ENCODE data around the gene LCE2C. TPM values are rescaled to one million over a fixed set of nuclear protein-coding genes. Genes with fewer than 3 reads are reported as not detected.

The LCE2C gene
- total RNA-seq, result not detected in 2 replicates

GRCh38 chr1:152674983-152675382, at the start of gene LCE2C:
LCE2C (plus strand) TSS chr1:152675279; CDS start chr1:152676016, 737 bp downstream.

GRCh38 chr1:152663098-152663497, 12.0 kb upstream of the LCE2C start, which contains the start of gene LCE2D:
LCE2D (plus strand) TSS chr1:152663380; CDS start chr1:152664106, 726 bp downstream.

DNA sequence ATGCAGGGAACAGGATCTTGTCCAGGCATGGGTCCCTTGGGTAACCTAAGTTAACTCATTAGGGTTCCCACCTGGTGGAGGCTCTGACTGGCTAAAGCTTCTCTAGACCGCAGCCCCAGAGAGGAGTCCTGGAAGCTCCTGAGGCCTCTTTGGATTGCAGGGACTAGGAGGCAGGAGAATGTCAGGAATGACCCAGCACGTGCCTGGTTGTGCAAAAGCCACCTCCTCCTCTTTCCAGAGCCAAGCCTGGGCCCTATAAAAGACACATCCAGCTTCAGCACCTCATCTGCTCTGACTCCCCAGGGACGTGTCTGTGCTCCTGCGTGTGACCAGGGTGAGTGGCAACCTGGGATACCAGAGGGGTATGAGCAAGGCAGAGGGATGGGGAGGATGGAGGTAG, 10.7 kb downstream of the LCE2C start, which contains the start of gene LCE2B:
LCE2B (plus strand) TSS at position 301 of the 400 bp plus-strand sequence. CDS start 721 bp downstream, outside the sequence.

DNA sequence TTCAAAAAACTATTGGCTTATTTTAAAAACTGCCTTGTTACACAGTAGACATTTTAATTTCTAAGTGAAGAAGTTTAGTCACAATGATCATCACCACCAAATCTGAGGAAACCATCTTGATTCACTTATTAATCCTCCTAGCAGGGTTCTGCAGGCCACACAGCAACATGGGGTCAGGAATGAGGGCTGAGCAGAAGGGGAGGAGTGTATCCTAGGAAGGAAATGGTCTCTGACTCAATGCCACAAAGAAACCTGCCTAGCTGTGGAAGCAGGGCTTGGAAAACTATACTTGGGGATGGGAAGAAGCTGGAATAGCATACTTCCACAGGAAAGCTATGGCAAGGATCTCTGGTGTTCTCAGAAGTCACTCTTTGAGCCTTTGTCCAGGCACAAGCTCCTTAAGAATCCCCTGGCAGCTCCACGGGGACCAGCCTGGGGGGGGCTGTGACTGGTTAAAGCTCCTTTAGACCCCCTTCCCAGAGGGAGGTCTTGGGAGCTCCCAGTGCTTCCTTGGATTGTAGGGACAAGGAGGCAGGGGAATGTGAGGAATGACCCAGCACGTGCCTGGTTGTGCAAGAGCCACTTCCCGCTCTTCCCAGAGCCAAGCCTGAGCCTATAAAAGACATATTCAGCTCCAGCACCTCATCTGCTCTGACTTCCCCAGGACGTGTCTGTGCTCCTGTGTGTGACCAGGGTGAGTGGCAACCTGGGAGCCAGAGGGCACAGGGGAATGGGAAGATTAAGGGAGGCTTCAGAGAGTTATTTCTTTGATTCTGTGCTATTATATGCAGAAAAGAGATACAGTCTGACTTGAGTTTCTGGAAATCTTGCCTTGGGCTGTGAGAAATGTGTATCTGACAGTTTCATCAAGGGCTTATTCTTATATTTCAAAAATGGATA, 22.9 kb downstream of the LCE2C start, which contains the start of gene LCE2A:
LCE2A (plus strand) TSS at position 645 of the 900 bp plus-strand sequence. CDS start 557 bp downstream, outside the sequence.

DNA sequence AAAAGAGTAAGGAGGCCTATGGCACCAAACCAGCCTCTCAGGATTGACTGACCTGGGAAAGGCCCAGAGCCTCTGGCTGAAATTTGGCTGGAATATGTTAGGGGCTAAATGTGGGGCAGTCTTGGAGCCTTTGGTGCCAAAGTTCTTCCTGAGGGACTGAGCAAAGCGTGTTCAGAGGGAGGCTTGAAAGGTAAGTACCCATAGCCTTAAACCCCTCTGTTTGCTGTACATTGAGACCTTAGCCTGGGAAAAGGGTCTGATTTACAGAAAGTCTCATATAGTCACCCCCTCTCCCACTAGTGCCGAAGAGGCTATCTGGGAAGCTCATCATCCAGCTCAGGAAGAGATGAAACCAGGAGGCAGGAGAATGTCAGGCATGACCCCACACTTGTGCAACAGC, 32.8 kb downstream of the LCE2C start, which contains the start of gene LCE4A:
LCE4A (plus strand) TSS at position 301 of the 400 bp plus-strand sequence. CDS start 916 bp downstream, outside the sequence.

Other genes starting within 250 kb of the LCE2C start
- not detected in 2 replicates for gene LCE5A, start 164.5 kb upstream of the LCE2C start, total RNA-seq
- gene CRCT1, start 160.8 kb upstream of the LCE2C start, total RNA-seq, result not detected in 2 replicates
- gene LCE3E, start 108.5 kb upstream of the LCE2C start, total RNA-seq, result not detected in 2 replicates
- gene LCE3D, start 94.8 kb upstream of the LCE2C start, total RNA-seq, result not detected in 2 replicates
- not detected in 2 replicates for gene LCE3C, start 75.0 kb upstream of the LCE2C start, total RNA-seq
- not detected in 2 replicates for gene LCE3B, start 61.5 kb upstream of the LCE2C start, total RNA-seq
- not detected in 2 replicates for gene LCE3A, start 52.2 kb upstream of the LCE2C start, total RNA-seq
- gene LCE2D, start 11.9 kb upstream of the LCE2C start, total RNA-seq, result not detected in 2 replicates
- gene LCE2B, start 10.8 kb downstream of the LCE2C start, total RNA-seq, result not detected in 2 replicates
- gene LCE2A, start 23.1 kb downstream of the LCE2C start, total RNA-seq, result not detected in 2 replicates
- gene LCE4A, start 32.9 kb downstream of the LCE2C start, total RNA-seq, result not detected in 2 replicates
- not detected in 2 replicates for gene KPRP, start 82.7 kb downstream of the LCE2C start, total RNA-seq
- not detected in 2 replicates for gene LCE1F, start 99.9 kb downstream of the LCE2C start, total RNA-seq
- gene LCE1E, start 111.0 kb downstream of the LCE2C start, total RNA-seq, result not detected in 2 replicates
- gene LCE1D, start 121.4 kb downstream of the LCE2C start, total RNA-seq, result not detected in 2 replicates
- not detected in 2 replicates for gene LCE1C, start 131.4 kb downstream of the LCE2C start, total RNA-seq
- gene LCE1B, start 136.7 kb downstream of the LCE2C start, total RNA-seq, result not detected in 2 replicates
- not detected in 2 replicates for gene LCE1A, start 152.2 kb downstream of the LCE2C start, total RNA-seq
- gene LCE6A, start 167.6 kb downstream of the LCE2C start, total RNA-seq, result not detected in 2 replicates
- gene LCE7A, start 184.7 kb downstream of the LCE2C start, total RNA-seq, result not detected in 2 replicates
- not detected in 2 replicates for gene SMCP, start 203.0 kb downstream of the LCE2C start, total RNA-seq
- not detected in 2 replicates for gene IVL, start 233.3 kb downstream of the LCE2C start, total RNA-seq